PFSK-1 (cell line): ENCODE measurements around the gene TFDP2.

ENCODE experiments used
- FOXP2 ChIP-seq: optimal IDR thresholded peaks from 2 replicates; pipeline ENCODE3; 2011; ENCODE audit warnings: borderline replicate concordance, control low read depth, inconsistent platforms; ENCODE audit not compliant: insufficient read depth; ENCODE audit errors: extremely low read length, extremely low read depth
- POLR2AphosphoS5 ChIP-seq: IDR thresholded peaks from 2 replicates; pipeline ENCODE4 v1.6.1; 2012; ENCODE audit warnings: low read depth, mild to moderate bottlenecking, control low read depth, low read length, moderate library complexity
- REST ChIP-seq, 2 experiments: IDR thresholded peaks; 2 replicates each; pipeline versions ENCODE4 v1.6.1 to v1.8.0; 2011 to 2012; ENCODE audit warnings: low read depth in 2 of 2, low read length in 2 of 2, control low read depth in 1 of 2, inconsistent platforms in 1 of 2, mild to moderate bottlenecking in 1 of 2, moderate library complexity in 1 of 2; ENCODE audit not compliant: insufficient read depth in 1 of 2
- SIN3A ChIP-seq: IDR thresholded peaks from 2 replicates; pipeline ENCODE4 v1.6.1; 2012; ENCODE audit warnings: mild to moderate bottlenecking, low read length, moderate library complexity, borderline replicate concordance; ENCODE audit not compliant: insufficient read depth
- TAF1 ChIP-seq: IDR thresholded peaks from 2 replicates; pipeline ENCODE4 v1.6.1; 2012; ENCODE audit warnings: low read length, control low read depth, borderline replicate concordance; ENCODE audit not compliant: insufficient read depth

TFDP2 gene

GRCh38 chr3:142134799-142135325, 14.5 kb downstream of the TFDP2 start:
- TF ChIP-seq REST (IDR thresholded peaks at IDR 0.05; ENCODE audit: insufficient read depth in 1 of 2, low read depth in 2 of 2, low read length in 2 of 2) (no peak), POLR2AphosphoS5 (no peak), SIN3A (no peak)

DNA sequence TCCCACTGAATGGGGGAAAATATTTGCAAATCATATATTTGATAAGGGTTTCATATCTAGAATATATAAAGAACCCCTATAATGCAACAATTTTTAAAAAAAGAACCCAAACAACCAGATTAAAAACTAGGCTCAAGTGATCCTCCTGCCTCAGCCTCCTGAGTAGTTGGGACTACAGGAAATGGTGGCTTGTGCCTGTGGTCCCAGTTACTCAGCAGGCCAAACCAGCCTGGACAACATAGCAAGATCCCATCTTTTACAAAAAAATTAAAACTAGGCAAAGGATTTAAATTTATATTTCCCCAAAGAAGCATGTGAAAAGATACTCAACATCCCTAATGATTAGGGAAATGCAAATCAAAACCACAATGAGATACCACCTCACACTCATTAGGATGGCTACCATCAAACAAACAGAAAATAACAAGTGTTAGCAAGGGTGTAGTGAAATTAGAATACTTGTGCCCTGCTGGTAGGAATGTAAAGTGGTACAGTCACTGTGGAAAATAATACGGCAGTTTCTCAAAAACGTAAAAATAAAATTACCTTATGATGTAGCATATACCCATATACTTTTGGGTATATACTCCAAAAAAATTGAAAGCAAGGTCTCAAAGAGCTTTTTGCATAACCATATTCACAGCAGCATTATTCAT, 19.7 kb downstream of the TFDP2 start:
- TF ChIP-seq REST (IDR thresholded peaks at IDR 0.05; ENCODE audit: insufficient read depth in 1 of 2, low read depth in 2 of 2, low read length in 2 of 2) (no peak), POLR2AphosphoS5 (no peak), FOXP2 (no peak), SIN3A (no peak), TAF1 (no peak)

- TF ChIP-seq POLR2AphosphoS5 (no peak), SIN3A (no peak), FOXP2 (no peak), TAF1 (no peak), REST (IDR thresholded peaks at IDR 0.05; ENCODE audit: insufficient read depth in 1 of 2, low read depth in 2 of 2, low read length in 2 of 2) (no peak)
These were observed 21.2 kb downstream of the TFDP2 start for GRCh38 chr3:142127941-142128658.

- no peak for TF ChIP-seq REST (IDR thresholded peaks at IDR 0.05; ENCODE audit: insufficient read depth in 1 of 2, low read depth in 2 of 2, low read length in 2 of 2)
- TF ChIP-seq SIN3A: no peak
- TF ChIP-seq TAF1: no peak
- TF ChIP-seq POLR2AphosphoS5: no peak
- TF ChIP-seq FOXP2: no peak
These were observed 25.1 kb downstream of the TFDP2 start for GRCh38 chr3:142124243-142124642.

DNA sequence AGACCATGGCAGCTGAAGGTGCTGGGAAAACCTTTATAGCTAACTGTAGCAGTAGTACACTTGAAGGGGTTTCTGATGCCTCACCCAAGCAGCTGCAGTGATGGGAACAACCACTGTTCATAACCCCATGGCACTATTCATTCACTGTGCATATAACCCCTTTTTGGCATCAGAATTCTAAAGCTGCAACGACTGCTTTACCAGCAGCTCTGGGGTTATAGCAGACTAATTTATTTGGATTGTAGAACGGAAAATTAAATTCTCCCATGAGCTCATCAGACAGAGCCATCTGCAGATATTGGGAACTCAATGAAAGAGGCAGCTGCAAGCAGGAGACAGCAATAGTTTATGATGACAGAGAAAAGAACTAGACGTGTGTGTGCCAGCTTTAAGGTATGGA, 28.6 kb downstream of the TFDP2 start:
- TF ChIP-seq TAF1: no peak
- no peak for TF ChIP-seq SIN3A
- TF ChIP-seq FOXP2: no peak
- no peak for TF ChIP-seq REST (IDR thresholded peaks at IDR 0.05; ENCODE audit: insufficient read depth in 1 of 2, low read depth in 2 of 2, low read length in 2 of 2)
- no peak for TF ChIP-seq POLR2AphosphoS5
